H9 (cell line): Measurements from ENCODE around the gene AGO3. TPM values are rescaled to one million over a fixed set of nuclear protein-coding genes. Genes with fewer than 3 reads are reported as not detected.
A peak's percentile ranks its signal among the peaks of the same experiment; 100 is the strongest.

Experiments used
- DNase-seq: peaks from one replicate; pipeline ENCODE4 v3.0.0-alpha.2; 2017
- H2AFZ ChIP-seq: one replicate; pipeline ENCODE4 v1.6.1; 2013; ENCODE audit warnings: mild to moderate bottlenecking, low read length, control low read depth, moderate library complexity
- H2AK5ac ChIP-seq: 2 replicates; pipeline ENCODE4 v1.6.1; 2013; ENCODE audit warnings: low read length, control low read depth, mixed read lengths; ENCODE audit not compliant: insufficient read length
- H2BK120ac ChIP-seq: one replicate; pipeline ENCODE4 v1.6.1; 2013; ENCODE audit warnings: low read depth, mild to moderate bottlenecking, low read length, control low read depth, inconsistent platforms; ENCODE audit not compliant: poor library complexity, severe bottlenecking
- H2BK12ac ChIP-seq: 2 replicates; pipeline ENCODE4 v1.6.1; 2013; ENCODE audit warnings: low read length, control low read depth, mixed read lengths, low read depth; ENCODE audit not compliant: insufficient read length
- H2BK15ac ChIP-seq: 2 replicates; pipeline ENCODE4 v1.6.1; 2013; ENCODE audit warnings: low read depth, low read length, control low read depth
- H2BK20ac ChIP-seq: one replicate; pipeline ENCODE4 v1.6.1; 2013; ENCODE audit warnings: low read depth, mild to moderate bottlenecking, low read length, control low read depth, inconsistent platforms; ENCODE audit not compliant: poor library complexity, severe bottlenecking
- H2BK5ac ChIP-seq: 2 replicates; pipeline ENCODE4 v1.6.1; 2013; ENCODE audit warnings: low read length, control low read depth, mixed read lengths; ENCODE audit not compliant: insufficient read length
- H3K14ac ChIP-seq: 2 replicates; pipeline ENCODE4 v1.6.1; 2013; ENCODE audit warnings: low read length, control low read depth; ENCODE audit not compliant: insufficient read depth
- H3K18ac ChIP-seq: 2 replicates; pipeline ENCODE4 v1.6.1; 2013; ENCODE audit warnings: low read depth, mild to moderate bottlenecking, mixed read lengths, low read length, control low read depth; ENCODE audit not compliant: insufficient read length
- H3K23ac ChIP-seq: 2 replicates; pipeline ENCODE4 v1.6.1; 2013; ENCODE audit warnings: low read length, control low read depth, mixed read lengths, low read depth; ENCODE audit not compliant: insufficient read length
- H3K23me2 ChIP-seq: 2 replicates; pipeline ENCODE4 v1.6.1; 2013; ENCODE audit warnings: low read depth, mild to moderate bottlenecking, mixed read lengths, low read length, control low read depth; ENCODE audit not compliant: insufficient read length, poor library complexity, severe bottlenecking
- H3K27ac ChIP-seq: 2 replicates; pipeline ENCODE4 v1.5.1; 2013; ENCODE audit warnings: low read length, control low read depth, mixed read lengths, low read depth; ENCODE audit not compliant: insufficient read length
- H3K27me3 ChIP-seq: 2 replicates; pipeline ENCODE4 v1.6.1; 2013; ENCODE audit warnings: low read length, control low read depth, inconsistent platforms; ENCODE audit not compliant: insufficient read depth
- H3K4ac ChIP-seq: 2 replicates; pipeline ENCODE4 v1.6.1; 2013; ENCODE audit warnings: low read depth, mild to moderate bottlenecking, control low read depth, inconsistent platforms, low read length, moderate library complexity
- H3K4me1 ChIP-seq: 2 replicates; pipeline ENCODE4 v1.6.1; 2013; ENCODE audit warnings: low read length, control low read depth, inconsistent platforms; ENCODE audit not compliant: insufficient read depth
- H3K4me2 ChIP-seq: 2 replicates; pipeline ENCODE4 v1.6.1; 2013; ENCODE audit warnings: low read length, control low read depth, mixed read lengths; ENCODE audit not compliant: insufficient read length, insufficient read depth
- H3K56ac ChIP-seq: 2 replicates; pipeline ENCODE4 v1.6.1; 2013; ENCODE audit warnings: low read depth, mild to moderate bottlenecking, mixed read lengths, low read length, control low read depth; ENCODE audit not compliant: insufficient read length
- H3K79me1 ChIP-seq: 2 replicates; pipeline ENCODE4 v1.6.1; 2013; ENCODE audit warnings: low read depth, mild to moderate bottlenecking, moderate library complexity, low read length, control low read depth, inconsistent platforms; ENCODE audit not compliant: insufficient read depth, poor library complexity, severe bottlenecking
- H3K79me2 ChIP-seq: 2 replicates; pipeline ENCODE4 v1.6.1; 2013; ENCODE audit warnings: low read length, control low read depth, inconsistent platforms; ENCODE audit not compliant: insufficient read depth
- H3K9ac ChIP-seq: 2 replicates; pipeline ENCODE4 v1.6.1; 2013; ENCODE audit warnings: low read length, control low read depth, mixed read lengths; ENCODE audit not compliant: insufficient read length; ENCODE audit errors: extremely low read depth
- H3K9me3 ChIP-seq: one replicate; pipeline ENCODE4 v1.6.1; 2013; ENCODE audit warnings: low read depth, low read length, inconsistent platforms; ENCODE audit not compliant: control insufficient read depth
- H3T11ph ChIP-seq: one replicate; pipeline ENCODE4 v1.6.1; 2013; ENCODE audit warnings: mild to moderate bottlenecking, low read length, control low read depth, inconsistent platforms
- H4K20me1 ChIP-seq: one replicate; pipeline ENCODE4 v1.6.1; 2013; ENCODE audit not compliant: control insufficient read depth, insufficient read length, insufficient read depth
- H4K5ac ChIP-seq: 2 replicates; pipeline ENCODE4 v1.6.1; 2013; ENCODE audit warnings: low read depth, mild to moderate bottlenecking, mixed read lengths, low read length, control low read depth; ENCODE audit not compliant: insufficient read length
- H4K8ac ChIP-seq: replicated peaks from 2 replicates; pipeline ENCODE4 v1.6.1; 2013; ENCODE audit warnings: low read length, control low read depth, mixed read lengths, low read depth; ENCODE audit not compliant: insufficient read length
- H4K91ac ChIP-seq: 2 replicates; pipeline ENCODE4 v1.6.1; 2013; ENCODE audit warnings: low read depth, mild to moderate bottlenecking, moderate library complexity, mixed read lengths, low read length, control low read depth; ENCODE audit not compliant: insufficient read length
- H3K27ac Mint-ChIP-seq, 3 experiments: 2 replicates in 2 of 3; 3 replicates in 1 of 3; pipeline ENCODE4 v1.8.0; 2020 to 2021; ENCODE audit warnings: mixed read lengths in 3 of 3, mild to moderate bottlenecking in 1 of 3, moderate library complexity in 1 of 3
- H3K27me3 Mint-ChIP-seq: 2 replicates; pipeline ENCODE4 v1.8.0; 2021; ENCODE audit warnings: low read depth, mild to moderate bottlenecking, moderate library complexity, mixed read lengths
- H3K36me3 Mint-ChIP-seq, 3 experiments: 2 replicates in 2 of 3; 3 replicates in 1 of 3; pipeline ENCODE4 v1.8.0; 2020 to 2021; ENCODE audit warnings: low read depth in 3 of 3, mixed read lengths in 3 of 3; ENCODE audit not compliant: insufficient read depth in 1 of 3
- H3K4me1 Mint-ChIP-seq, 2 experiments: 2 replicates each; pipeline ENCODE4 v1.8.0; 2020; ENCODE audit warnings: mixed read lengths in 2 of 2
- H3K4me3 Mint-ChIP-seq, 2 experiments: 2 replicates in 1 of 2; 3 replicates in 1 of 2; pipeline ENCODE4 v1.8.0; 2020 to 2021; ENCODE audit warnings: mild to moderate bottlenecking in 2 of 2, mixed read lengths in 2 of 2, moderate library complexity in 1 of 2
- H3K9me3 Mint-ChIP-seq, 2 experiments: 2 replicates in 1 of 2; 3 replicates in 1 of 2; pipeline ENCODE4 v1.8.0; 2020; ENCODE audit warnings: mild to moderate bottlenecking in 2 of 2, mixed read lengths in 2 of 2, moderate library complexity in 1 of 2
- WGBS: extraction: QIAGEN DNeasy Blood & Tissue Kit; methylation state at CpG from one replicate; pipeline ENCODE4 v1.1.7; 2013; ENCODE audit warnings: missing lambda C conversion rate, low lambda C conversion rate, mixed read lengths; ENCODE audit not compliant: insufficient read length; ENCODE audit errors: extremely low coverage; 5-methylcytosine and 5-hydroxymethylcytosine counted together
- total RNA-seq: library from RNA; stranded (reverse); gene quantifications from 2 replicates; pipeline ENCODE4 v1.2.1, GENCODE V29; 2021
- TF ChIP-seq, protein P1 (sequence below): fragments of 200-600 bp; sonication (generic); conservative IDR thresholded peaks from 3 replicates; pipeline ENCODE4 v1.8.0; 2021; ENCODE audit warnings: antibody characterized with exemption, mild to moderate bottlenecking

The AGO3 gene
- total RNA-seq, 1 experiment from 2014 or later: 27.0 TPM

DNA sequence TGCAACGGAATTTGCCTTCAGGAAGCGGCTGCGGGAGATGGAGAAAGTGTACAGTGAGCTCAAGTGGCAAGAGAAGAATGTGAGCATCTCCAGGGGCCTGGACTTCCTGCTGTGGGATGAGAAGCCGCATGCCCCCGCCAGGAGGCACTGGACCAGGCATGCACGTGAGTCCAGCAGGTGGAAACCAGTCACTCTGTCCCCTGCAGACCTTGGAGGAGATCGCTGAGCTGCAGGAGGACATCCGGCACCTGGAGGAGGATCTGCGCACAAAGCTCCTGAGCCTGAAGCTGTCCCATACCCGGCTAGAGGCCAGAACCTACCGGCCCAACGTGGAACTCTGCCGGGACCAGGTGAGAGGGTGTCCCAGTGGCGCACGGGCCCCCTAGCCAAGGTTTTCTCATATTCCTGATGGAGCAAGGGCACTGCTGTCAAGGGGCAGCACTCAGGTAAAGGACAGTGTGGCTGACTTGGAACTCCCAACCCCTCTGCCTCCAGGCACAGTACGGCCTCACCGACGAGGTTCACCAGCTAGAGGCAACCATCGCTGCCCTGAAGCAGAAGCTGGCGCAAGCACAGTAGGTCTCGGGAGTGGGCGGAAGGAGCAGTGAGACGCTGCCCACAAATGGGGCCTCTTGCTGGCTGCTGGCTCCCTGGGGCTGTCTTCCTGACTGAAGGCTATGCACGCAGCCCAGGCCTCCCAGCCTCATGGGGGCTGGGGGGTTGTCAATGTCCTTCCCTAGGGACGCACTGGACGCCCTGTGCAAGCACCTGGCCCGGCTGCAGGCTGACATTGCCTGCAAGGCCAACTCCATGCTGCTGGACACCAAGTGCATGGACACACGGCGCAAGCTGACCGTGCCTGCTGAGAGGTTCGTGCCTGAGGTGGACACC is 156.6 kb downstream of the AGO3 start:
- H3T11ph ChIP-seq: no peak overlapping the region
- H2BK12ac ChIP-seq: no peak overlapping the region
- no peak overlapping the region for H3K9ac ChIP-seq
- no peak overlapping the region for H3K27ac ChIP-seq
- H2AK5ac ChIP-seq: no peak overlapping the region
- no peak overlapping the region for H3K4ac ChIP-seq
- H2AFZ ChIP-seq: no peak overlapping the region
- Mint-ChIP-seq H3K4me1 (peaks cover 17 to 25% of the 10 kb centered on the region in 2 experiments), H3K27me3 (peaks cover 12% of the 10 kb centered on the region), H3K27ac (no peak overlapping the region), H3K9me3 (no peaks in the 10 kb centered on the region; a peak in 1 of 5 replicates), H3K4me3 (peak overlapping the region; percentile 5 to 56; a peak in 3 of 5 replicates), H3K36me3 (peaks cover 12 to 19% (median 16%) of the 10 kb centered on the region in 3 experiments; a peak in 6 of 7 replicates)
- no peak overlapping the region for H3K56ac ChIP-seq
- H3K9me3 ChIP-seq: no peaks in the 10 kb centered on the region
- H2BK120ac ChIP-seq: no peak overlapping the region
- peak; percentile 37 for DNase-seq
- no peak overlapping the region for H3K14ac ChIP-seq
- no peak overlapping the region for H2BK5ac ChIP-seq
- H4K8ac ChIP-seq: no peak overlapping the region
- no peaks in the 10 kb centered on the region for H3K79me1 ChIP-seq
- no peak overlapping the region for H3K4me2 ChIP-seq
- H4K5ac ChIP-seq: no peak overlapping the region
- H3K79me2 ChIP-seq: peaks cover 2% of the 10 kb centered on the region; the same call in 1 of the 2 replicates
- H4K91ac ChIP-seq: no peak overlapping the region
- peaks cover 14% of the 10 kb centered on the region for H3K23me2 ChIP-seq
- no peak overlapping the region for H3K23ac ChIP-seq
- no peaks in the 10 kb centered on the region for H4K20me1 ChIP-seq
- H2BK15ac ChIP-seq: no peak overlapping the region
- TF ChIP-seq, protein P1, sequence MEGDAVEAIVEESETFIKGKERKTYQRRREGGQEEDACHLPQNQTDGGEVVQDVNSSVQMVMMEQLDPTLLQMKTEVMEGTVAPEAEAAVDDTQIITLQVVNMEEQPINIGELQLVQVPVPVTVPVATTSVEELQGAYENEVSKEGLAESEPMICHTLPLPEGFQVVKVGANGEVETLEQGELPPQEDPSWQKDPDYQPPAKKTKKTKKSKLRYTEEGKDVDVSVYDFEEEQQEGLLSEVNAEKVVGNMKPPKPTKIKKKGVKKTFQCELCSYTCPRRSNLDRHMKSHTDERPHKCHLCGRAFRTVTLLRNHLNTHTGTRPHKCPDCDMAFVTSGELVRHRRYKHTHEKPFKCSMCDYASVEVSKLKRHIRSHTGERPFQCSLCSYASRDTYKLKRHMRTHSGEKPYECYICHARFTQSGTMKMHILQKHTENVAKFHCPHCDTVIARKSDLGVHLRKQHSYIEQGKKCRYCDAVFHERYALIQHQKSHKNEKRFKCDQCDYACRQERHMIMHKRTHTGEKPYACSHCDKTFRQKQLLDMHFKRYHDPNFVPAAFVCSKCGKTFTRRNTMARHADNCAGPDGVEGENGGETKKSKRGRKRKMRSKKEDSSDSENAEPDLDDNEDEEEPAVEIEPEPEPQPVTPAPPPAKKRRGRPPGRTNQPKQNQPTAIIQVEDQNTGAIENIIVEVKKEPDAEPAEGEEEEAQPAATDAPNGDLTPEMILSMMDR: peak; percentile 18; the same call in 1 of the 3 replicates
- no peak overlapping the region for H3K18ac ChIP-seq
- no CpG with 5 or more reads among the region's 31 CpGs for WGBS
- no peaks in the 10 kb centered on the region for H3K4me1 ChIP-seq
- H3K27me3 ChIP-seq: no peaks in the 10 kb centered on the region
- H2BK20ac ChIP-seq: no peak overlapping the region
